SK-N-SH treated with all-trans-retinoic acid at 6 μM for 48 hours (cell line): ENCODE results near the gene FGF2.
"Not testable (repeated sequence)": the region's sequence is repeated elsewhere in the genome, so short reads cannot be mapped to it uniquely, and the experiment has no call there.

ENCODE experiments used
- ATAC-seq: fragments of 200-7000 bp; cut with Tn5 transposase; 3 replicates; pipeline ENCODE4 v1.9.1; 2020; ENCODE audit warnings: mild to moderate bottlenecking, moderate library complexity
- ARNTL ChIP-seq: fragments of 450-650 bp; formaldehyde crosslinking; IDR thresholded peaks from 2 replicates; pipeline ENCODE4 v1.5.0; 2020; ENCODE audit warnings: low read depth, mild to moderate bottlenecking, moderate library complexity, borderline replicate concordance
- CREB5 ChIP-seq: fragments of 250-450 bp; sonication (Bioruptor Pico); IDR thresholded peaks from 2 replicates; pipeline ENCODE4 v1.5.1; 2020; ENCODE audit warnings: low read depth, mild to moderate bottlenecking, moderate library complexity
- CSDC2 ChIP-seq: fragments of 250-450 bp; sonication (Bioruptor Pico); IDR thresholded peaks from 2 replicates; pipeline ENCODE4 v1.5.0; 2020; ENCODE audit warnings: mild to moderate bottlenecking, moderate library complexity
- CSRNP3 ChIP-seq: fragments of 250-450 bp; sonication (Bioruptor Pico); IDR thresholded peaks from 2 replicates; pipeline ENCODE4 v1.5.1; 2021; ENCODE audit warnings: mild to moderate bottlenecking, moderate library complexity
- ISL1 ChIP-seq: fragments of 250-450 bp; sonication (Bioruptor Pico); IDR thresholded peaks from 2 replicates; pipeline ENCODE4 v2.1.2; 2022; ENCODE audit warnings: mild to moderate bottlenecking, moderate library complexity
- OSR1 ChIP-seq: fragments of 250-450 bp; sonication (Bioruptor Pico); IDR thresholded peaks from 2 replicates; pipeline ENCODE4 v1.8.0; 2022; ENCODE audit warnings: moderate library complexity, mild to moderate bottlenecking, inconsistent platforms
- POU6F1 ChIP-seq: fragments of 250-450 bp; sonication (Bioruptor Pico); IDR thresholded peaks from 2 replicates; pipeline ENCODE4 v1.8.0; 2021; ENCODE audit warnings: low read depth, mild to moderate bottlenecking, moderate library complexity, borderline replicate concordance
- RARB ChIP-seq: fragments of 250-450 bp; sonication (Bioruptor Pico); IDR thresholded peaks from 2 replicates; pipeline ENCODE4 v1.8.0; 2021; ENCODE audit warnings: mild to moderate bottlenecking, moderate library complexity
- TCF4 ChIP-seq: fragments of 250-450 bp; sonication (Bioruptor Pico); IDR thresholded peaks from 2 replicates; pipeline ENCODE4 v1.8.0; 2021; ENCODE audit warnings: mild to moderate bottlenecking, moderate library complexity, borderline replicate concordance
- TOX ChIP-seq: fragments of 250-450 bp; sonication (Bioruptor Pico); IDR thresholded peaks from 2 replicates; pipeline ENCODE4 v1.8.0; 2021; ENCODE audit warnings: mild to moderate bottlenecking, moderate library complexity, borderline replicate concordance
- ZC3H10 ChIP-seq: fragments of 250-450 bp; sonication (Bioruptor Pico); IDR thresholded peaks from 2 replicates; pipeline ENCODE4 v1.5.1; 2021; ENCODE audit warnings: mild to moderate bottlenecking, moderate library complexity
- ZFP3 ChIP-seq: fragments of 250-450 bp; sonication (Bioruptor Pico); IDR thresholded peaks from 2 replicates; pipeline ENCODE4 v1.5.0; 2020; ENCODE audit warnings: mild to moderate bottlenecking, moderate library complexity
- ZNF565 ChIP-seq: fragments of 450-650 bp; formaldehyde crosslinking; conservative IDR thresholded peaks from 2 replicates; pipeline ENCODE4 v1.5.0; 2020; ENCODE audit warnings: low read depth, mild to moderate bottlenecking, moderate library complexity
- ZNF8 ChIP-seq: fragments of 450-650 bp; formaldehyde crosslinking; IDR thresholded peaks from 2 replicates; pipeline ENCODE4 v1.5.0; 2020; ENCODE audit warnings: mild to moderate bottlenecking, moderate library complexity
- TF ChIP-seq, protein P1 (sequence below): fragments of 250-450 bp; sonication (Bioruptor Pico); IDR thresholded peaks from 2 replicates; pipeline ENCODE4 v1.5.0; 2020; ENCODE audit warnings: mild to moderate bottlenecking, moderate library complexity
- TF ChIP-seq, protein P2 (sequence below): fragments of 250-450 bp; sonication (Bioruptor Pico); IDR thresholded peaks from 2 replicates; pipeline ENCODE4 v1.8.0; 2020; ENCODE audit warnings: mild to moderate bottlenecking, moderate library complexity, borderline replicate concordance

Gene FGF2

DNA sequence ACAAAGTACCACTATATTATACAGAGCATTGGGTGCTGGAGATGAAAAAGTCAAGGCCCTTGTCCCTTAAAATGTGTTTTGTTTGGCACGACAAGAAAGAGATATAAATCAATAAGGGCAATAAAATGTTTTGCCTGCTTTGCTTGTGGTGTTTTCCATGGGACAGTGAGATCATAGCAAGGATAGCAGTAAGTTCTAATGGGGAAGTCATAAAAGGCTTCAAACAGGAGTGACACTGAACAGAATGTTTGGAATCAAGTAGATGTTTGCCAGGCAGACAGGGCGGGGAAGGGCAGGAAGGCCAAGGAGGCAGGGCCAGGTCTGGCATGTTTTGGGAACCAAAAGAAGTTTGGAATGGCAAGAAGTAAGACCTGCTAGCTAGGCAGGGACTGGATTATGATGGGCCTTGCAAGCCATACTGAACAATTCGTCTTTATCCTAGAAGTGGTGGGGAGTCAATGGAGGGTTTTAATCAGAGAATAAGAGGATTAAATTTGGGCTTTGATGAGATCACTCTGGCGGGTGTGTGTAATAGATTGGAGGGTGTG is 16.4 kb downstream of the FGF2 start:
- peak; percentile 20; the same call in 1 of the 3 replicates for ATAC-seq
- TF ChIP-seq CREB5 (CRISPR knock-in tag) (no peak), ISL1 (CRISPR knock-in tag) (peak; percentile 76), ZNF8 (no peak), CSDC2 (CRISPR knock-in tag) (no peak), OSR1 (CRISPR knock-in tag) (no peak), ZNF565 (CRISPR knock-in tag) (no peak), TOX (no peak), CSRNP3 (CRISPR knock-in tag) (no peak), ZC3H10 (no peak), TCF4 (CRISPR knock-in tag) (no peak), RARB (CRISPR knock-in tag) (no peak), ZFP3 (CRISPR knock-in tag) (no peak)
- TF ChIP-seq, protein P1, sequence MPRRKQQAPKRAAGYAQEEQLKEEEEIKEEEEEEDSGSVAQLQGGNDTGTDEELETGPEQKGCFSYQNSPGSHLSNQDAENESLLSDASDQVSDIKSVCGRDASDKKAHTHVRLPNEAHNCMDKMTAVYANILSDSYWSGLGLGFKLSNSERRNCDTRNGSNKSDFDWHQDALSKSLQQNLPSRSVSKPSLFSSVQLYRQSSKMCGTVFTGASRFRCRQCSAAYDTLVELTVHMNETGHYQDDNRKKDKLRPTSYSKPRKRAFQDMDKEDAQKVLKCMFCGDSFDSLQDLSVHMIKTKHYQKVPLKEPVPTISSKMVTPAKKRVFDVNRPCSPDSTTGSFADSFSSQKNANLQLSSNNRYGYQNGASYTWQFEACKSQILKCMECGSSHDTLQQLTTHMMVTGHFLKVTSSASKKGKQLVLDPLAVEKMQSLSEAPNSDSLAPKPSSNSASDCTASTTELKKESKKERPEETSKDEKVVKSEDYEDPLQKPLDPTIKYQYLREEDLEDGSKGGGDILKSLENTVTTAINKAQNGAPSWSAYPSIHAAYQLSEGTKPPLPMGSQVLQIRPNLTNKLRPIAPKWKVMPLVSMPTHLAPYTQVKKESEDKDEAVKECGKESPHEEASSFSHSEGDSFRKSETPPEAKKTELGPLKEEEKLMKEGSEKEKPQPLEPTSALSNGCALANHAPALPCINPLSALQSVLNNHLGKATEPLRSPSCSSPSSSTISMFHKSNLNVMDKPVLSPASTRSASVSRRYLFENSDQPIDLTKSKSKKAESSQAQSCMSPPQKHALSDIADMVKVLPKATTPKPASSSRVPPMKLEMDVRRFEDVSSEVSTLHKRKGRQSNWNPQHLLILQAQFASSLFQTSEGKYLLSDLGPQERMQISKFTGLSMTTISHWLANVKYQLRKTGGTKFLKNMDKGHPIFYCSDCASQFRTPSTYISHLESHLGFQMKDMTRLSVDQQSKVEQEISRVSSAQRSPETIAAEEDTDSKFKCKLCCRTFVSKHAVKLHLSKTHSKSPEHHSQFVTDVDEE, result peak; percentile 50; the same call in 1 of the 2 replicates
- TF ChIP-seq, protein P2, sequence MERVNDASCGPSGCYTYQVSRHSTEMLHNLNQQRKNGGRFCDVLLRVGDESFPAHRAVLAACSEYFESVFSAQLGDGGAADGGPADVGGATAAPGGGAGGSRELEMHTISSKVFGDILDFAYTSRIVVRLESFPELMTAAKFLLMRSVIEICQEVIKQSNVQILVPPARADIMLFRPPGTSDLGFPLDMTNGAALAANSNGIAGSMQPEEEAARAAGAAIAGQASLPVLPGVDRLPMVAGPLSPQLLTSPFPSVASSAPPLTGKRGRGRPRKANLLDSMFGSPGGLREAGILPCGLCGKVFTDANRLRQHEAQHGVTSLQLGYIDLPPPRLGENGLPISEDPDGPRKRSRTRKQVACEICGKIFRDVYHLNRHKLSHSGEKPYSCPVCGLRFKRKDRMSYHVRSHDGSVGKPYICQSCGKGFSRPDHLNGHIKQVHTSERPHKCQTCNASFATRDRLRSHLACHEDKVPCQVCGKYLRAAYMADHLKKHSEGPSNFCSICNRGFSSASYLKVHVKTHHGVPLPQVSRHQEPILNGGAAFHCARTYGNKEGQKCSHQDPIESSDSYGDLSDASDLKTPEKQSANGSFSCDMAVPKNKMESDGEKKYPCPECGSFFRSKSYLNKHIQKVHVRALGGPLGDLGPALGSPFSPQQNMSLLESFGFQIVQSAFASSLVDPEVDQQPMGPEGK, result no peak
- TF ChIP-seq, all 23 proteins: peak for 2

DNA sequence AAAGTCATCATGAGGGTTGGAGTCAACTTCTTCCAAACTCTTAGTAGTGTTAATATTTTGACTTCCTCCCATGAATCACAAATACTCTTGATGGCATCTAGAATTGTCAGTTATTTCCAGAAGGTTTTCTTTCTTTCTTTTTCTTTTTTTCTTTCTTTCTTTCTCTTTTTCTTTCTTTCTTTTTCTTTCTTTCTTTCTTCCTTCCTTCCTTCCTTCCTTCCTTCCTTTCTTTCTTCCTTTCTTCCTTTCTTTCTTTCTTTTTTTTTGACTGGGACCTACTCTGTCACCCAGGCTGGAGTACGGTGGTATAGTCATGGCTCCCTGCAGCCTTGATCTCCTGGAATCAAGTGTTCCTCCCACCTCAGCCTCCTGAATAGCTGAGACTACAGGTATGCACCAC is 17.8 kb downstream of the FGF2 start:
- not testable (repeated sequence) for ATAC-seq

DNA sequence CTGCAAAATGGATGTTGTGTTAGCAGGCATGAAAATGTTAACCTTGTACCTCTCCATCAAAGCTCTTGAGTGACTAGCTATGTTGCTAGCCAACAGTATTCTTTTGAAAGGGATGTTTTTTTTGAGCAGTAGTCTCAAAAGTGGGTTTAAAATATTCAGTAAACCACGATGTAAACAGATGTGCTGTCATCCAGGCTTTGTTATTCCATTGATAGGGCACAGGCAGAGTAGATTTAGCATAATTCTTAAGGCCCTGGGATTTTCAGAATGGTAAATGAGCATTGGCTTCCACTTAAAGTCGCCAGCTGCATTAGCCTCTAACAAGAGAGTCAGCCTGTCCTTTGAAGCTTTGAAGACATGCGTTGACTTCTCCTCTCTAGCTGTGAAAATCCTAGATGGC is 18.4 kb downstream of the FGF2 start:
- TF ChIP-seq, protein P1, result no peak
- TF ChIP-seq ARNTL (CRISPR knock-in tag) (no peak), POU6F1 (CRISPR knock-in tag) (no peak), ZNF8 (no peak)
- ATAC-seq, result no peak
